Fibroblast of villous mesenchyme (primary cell): ENCODE results near the gene RAB40B. TPM values are rescaled to one million over a fixed set of nuclear protein-coding genes. Genes with fewer than 3 reads are reported as not detected.

ENCODE experiments used
- DNase-seq: peaks from one replicate; pipeline ENCODE4 v3.0.0-alpha.2; 2010; ENCODE audit warnings: low read depth
- H3K4me3 ChIP-seq: 2 replicates; pipeline ENCODE4 v1.5.1; 2011; ENCODE audit warnings: low read depth, mild to moderate bottlenecking, low read length
- CTCF ChIP-seq: IDR thresholded peaks from 2 replicates; pipeline ENCODE4 v1.5.1; 2012; ENCODE audit warnings: low read depth, mild to moderate bottlenecking, low read length; ENCODE audit not compliant: insufficient read depth
- total RNA-seq: library from RNA; depleted of rRNA; stranded (reverse); fragments of >200 nt; gene quantifications from 2 replicates; pipeline ENCODE4 v1.2.3, GENCODE V29; 2012

The RAB40B gene
- total RNA-seq, 1 donor, result 7.3 TPM

DNA sequence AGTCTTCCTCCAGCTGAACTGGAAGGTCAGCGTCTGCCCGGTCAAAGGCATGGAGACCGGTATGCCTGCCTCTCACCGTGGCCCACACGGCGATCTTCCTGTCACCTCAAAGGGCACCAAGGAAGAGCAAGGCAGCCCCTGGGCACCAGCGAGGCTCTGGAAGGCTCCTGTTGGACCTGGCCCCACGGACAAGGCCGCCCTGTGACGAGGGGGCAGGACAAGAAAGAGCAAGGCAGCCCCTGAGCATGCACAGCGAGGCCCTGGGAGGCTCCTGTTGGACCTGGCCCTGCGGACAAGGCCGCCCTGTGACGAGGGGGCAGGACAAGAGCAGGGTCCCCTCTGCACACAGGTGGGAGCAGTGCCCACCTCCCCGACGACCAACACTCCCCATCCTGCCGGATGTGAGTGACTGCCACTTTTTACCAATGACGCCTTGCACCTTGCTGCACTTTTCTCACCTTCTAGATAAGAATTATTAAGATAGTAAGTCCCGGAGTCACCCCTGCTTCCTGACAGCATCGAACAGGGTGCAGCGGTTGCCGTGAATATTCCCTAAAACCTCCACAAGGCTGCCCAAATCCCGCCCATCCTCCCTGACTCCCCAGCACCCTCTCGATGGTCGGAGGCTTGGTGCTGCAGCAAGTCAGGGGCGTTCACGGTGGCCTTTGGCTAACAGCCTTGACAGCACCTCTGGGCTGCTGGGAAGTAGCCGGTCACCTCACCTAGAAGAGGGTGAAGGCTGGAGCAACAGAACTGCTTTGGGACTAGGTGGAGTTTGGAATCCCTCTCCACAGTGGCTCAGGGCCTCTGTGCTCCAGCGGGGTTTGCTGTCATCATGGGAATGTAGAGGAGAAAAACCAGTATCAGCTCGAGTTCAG, 44.6 kb downstream of the RAB40B start:
- no peak for TF ChIP-seq CTCF
- H3K4me3 ChIP-seq, result no peak overlapping the region
- no peak for DNase-seq

GRCh38 chr17:82650723-82651122, 47.8 kb downstream of the RAB40B start:
- no peak for DNase-seq
- TF ChIP-seq CTCF, result no peak
- no peak overlapping the region for H3K4me3 ChIP-seq

GRCh38 chr17:82649501-82650261, 48.8 kb downstream of the RAB40B start:
- no peak for DNase-seq
- no peak for TF ChIP-seq CTCF
- H3K4me3 ChIP-seq, result no peak overlapping the region

- no peak for TF ChIP-seq CTCF
- DNase-seq, result no peak
- H3K4me3 ChIP-seq, result peak overlapping the region; percentile 55
Observed at GRCh38 chr17:82648742-82649331, 49.7 kb downstream of the RAB40B start.

- peak; percentile 99 for DNase-seq
- no peak for TF ChIP-seq CTCF
- H3K4me3 ChIP-seq, result peak within 1 kb of the TSS; percentile 90
Observed at GRCh38 chr17:82648165-82648668, 50.3 kb downstream of the RAB40B start, which contains the start of gene WDR45B. Gene WDR45B (minus strand): TSS chr17:82648444. CDS start chr17:82648340, 104 bp downstream.

- TF ChIP-seq CTCF, result no peak
- H3K4me3 ChIP-seq, result peak overlapping the region; percentile 90
- peak; percentile 26 for DNase-seq
Observed at GRCh38 chr17:82647593-82648164, 50.8 kb downstream of the RAB40B start.
